HEK293 (cell line): ENCODE data around the gene CUL1.

Experiments
- HOXA7 ChIP-seq: sonication (generic); formaldehyde crosslinking; IDR thresholded peaks from 2 replicates; pipeline ENCODE4 v1.8.1; 2022; ENCODE audit warnings: missing genetic modification reagents, borderline replicate concordance
- ZNF169 ChIP-seq: fragments of 450-650 bp; formaldehyde crosslinking; IDR thresholded peaks from 2 replicates; pipeline ENCODE4 v1.5.1; 2016; ENCODE audit warnings: missing biosample characterization, missing genetic modification characterization
- ZNF239 ChIP-seq: fragments of 450-650 bp; formaldehyde crosslinking; IDR thresholded peaks from 2 replicates; pipeline ENCODE4 v1.5.1; 2016; ENCODE audit warnings: missing biosample characterization, missing genetic modification characterization
- ZNF274 ChIP-seq, 2 experiments: fragments of 200-500 bp in 1 of 2; fragments of 450-650 bp in 1 of 2; sonication (Bioruptor generic) in 1 of 2; formaldehyde crosslinking in 1 of 2; IDR thresholded peaks; 2 replicates each; pipeline versions ENCODE4 v1.5.1 to v1.6.1; 2014 to 2016; ENCODE audit warnings: borderline replicate concordance in 1 of 2, inconsistent platforms in 1 of 2, low read length in 1 of 2, missing biosample characterization in 1 of 2, missing genetic modification characterization in 1 of 2
- ZNF292 ChIP-seq: fragments of 450-650 bp; formaldehyde crosslinking; IDR thresholded peaks from 2 replicates; pipeline ENCODE4 v1.5.1; 2016; ENCODE audit warnings: low read depth, missing biosample characterization, missing genetic modification characterization, borderline replicate concordance
- ZNF324 ChIP-seq: fragments of 450-650 bp; formaldehyde crosslinking; IDR thresholded peaks from 2 replicates; pipeline ENCODE4 v1.5.1; 2016; ENCODE audit warnings: missing biosample characterization, missing genetic modification characterization
- ZNF792 ChIP-seq: fragments of 450-650 bp; formaldehyde crosslinking; IDR thresholded peaks from 2 replicates; pipeline ENCODE4 v1.5.1; 2016; ENCODE audit warnings: missing biosample characterization, missing genetic modification characterization
- TF ChIP-seq, protein P1 (sequence below): fragments of 450-650 bp; formaldehyde crosslinking; IDR thresholded peaks from 2 replicates; pipeline ENCODE4 v1.5.1; 2016; ENCODE audit warnings: missing biosample characterization, missing genetic modification characterization
- TF ChIP-seq, protein P2 (sequence below): fragments of 450-650 bp; formaldehyde crosslinking; IDR thresholded peaks from 2 replicates; pipeline ENCODE4 v1.5.1; 2016; ENCODE audit warnings: missing biosample characterization, missing genetic modification characterization

DNA sequence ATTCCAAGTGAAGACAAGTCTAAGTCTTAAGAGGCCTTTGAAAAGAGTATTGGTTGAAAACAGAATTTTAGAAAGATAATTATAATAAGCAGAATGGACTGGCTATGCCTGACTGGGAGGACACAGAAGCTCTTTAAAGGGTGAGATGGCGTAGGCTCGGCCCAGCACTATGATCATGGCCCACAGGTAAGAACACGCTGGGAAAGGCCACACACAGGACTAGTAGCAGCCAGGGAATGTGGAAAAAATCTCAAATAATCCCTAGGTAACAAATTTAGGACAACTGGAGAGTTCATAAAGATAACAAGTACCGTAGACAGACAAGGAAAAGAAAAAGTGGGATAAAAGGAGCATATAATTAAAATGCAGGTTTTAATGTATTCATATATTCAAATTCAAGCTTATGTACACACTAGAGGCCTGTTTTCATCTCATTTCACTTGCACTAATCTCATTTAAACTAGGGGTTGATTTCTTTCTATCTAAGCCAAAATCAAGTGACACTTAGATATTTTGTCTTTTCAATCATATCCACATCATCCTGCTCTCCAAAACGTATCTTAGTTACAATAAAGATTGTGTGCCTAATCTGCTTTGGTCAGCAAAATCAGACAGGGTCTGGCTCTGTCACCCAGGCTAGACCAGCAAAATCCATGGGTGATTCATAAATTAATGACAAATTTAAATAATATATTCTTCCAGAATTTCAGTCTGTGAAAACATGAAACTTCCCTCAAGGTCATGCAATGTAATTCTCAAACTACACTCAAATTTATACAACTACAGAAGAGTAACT, 132.4 kb downstream of the CUL1 start:
- TF ChIP-seq ZNF239 (tag by site-specific recombination) (no peak), ZNF274 (IDR thresholded peaks at IDR 0.05; ENCODE audit: low read length) (no peak), ZNF274 (tag by site-specific recombination; IDR thresholded peaks at IDR 0.05; ENCODE audit: borderline replicate concordance) (no peak), ZNF169 (no peak), HOXA7 (CRISPR knock-in tag) (no peak), ZNF324 (no peak), ZNF292 (tag by site-specific recombination) (no peak), ZNF792 (tag by site-specific recombination) (no peak)
- TF ChIP-seq, protein P1, sequence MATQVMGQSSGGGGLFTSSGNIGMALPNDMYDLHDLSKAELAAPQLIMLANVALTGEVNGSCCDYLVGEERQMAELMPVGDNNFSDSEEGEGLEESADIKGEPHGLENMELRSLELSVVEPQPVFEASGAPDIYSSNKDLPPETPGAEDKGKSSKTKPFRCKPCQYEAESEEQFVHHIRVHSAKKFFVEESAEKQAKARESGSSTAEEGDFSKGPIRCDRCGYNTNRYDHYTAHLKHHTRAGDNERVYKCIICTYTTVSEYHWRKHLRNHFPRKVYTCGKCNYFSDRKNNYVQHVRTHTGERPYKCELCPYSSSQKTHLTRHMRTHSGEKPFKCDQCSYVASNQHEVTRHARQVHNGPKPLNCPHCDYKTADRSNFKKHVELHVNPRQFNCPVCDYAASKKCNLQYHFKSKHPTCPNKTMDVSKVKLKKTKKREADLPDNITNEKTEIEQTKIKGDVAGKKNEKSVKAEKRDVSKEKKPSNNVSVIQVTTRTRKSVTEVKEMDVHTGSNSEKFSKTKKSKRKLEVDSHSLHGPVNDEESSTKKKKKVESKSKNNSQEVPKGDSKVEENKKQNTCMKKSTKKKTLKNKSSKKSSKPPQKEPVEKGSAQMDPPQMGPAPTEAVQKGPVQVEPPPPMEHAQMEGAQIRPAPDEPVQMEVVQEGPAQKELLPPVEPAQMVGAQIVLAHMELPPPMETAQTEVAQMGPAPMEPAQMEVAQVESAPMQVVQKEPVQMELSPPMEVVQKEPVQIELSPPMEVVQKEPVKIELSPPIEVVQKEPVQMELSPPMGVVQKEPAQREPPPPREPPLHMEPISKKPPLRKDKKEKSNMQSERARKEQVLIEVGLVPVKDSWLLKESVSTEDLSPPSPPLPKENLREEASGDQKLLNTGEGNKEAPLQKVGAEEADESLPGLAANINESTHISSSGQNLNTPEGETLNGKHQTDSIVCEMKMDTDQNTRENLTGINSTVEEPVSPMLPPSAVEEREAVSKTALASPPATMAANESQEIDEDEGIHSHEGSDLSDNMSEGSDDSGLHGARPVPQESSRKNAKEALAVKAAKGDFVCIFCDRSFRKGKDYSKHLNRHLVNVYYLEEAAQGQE (tag by site-specific recombination): no peak
- TF ChIP-seq, protein P2, sequence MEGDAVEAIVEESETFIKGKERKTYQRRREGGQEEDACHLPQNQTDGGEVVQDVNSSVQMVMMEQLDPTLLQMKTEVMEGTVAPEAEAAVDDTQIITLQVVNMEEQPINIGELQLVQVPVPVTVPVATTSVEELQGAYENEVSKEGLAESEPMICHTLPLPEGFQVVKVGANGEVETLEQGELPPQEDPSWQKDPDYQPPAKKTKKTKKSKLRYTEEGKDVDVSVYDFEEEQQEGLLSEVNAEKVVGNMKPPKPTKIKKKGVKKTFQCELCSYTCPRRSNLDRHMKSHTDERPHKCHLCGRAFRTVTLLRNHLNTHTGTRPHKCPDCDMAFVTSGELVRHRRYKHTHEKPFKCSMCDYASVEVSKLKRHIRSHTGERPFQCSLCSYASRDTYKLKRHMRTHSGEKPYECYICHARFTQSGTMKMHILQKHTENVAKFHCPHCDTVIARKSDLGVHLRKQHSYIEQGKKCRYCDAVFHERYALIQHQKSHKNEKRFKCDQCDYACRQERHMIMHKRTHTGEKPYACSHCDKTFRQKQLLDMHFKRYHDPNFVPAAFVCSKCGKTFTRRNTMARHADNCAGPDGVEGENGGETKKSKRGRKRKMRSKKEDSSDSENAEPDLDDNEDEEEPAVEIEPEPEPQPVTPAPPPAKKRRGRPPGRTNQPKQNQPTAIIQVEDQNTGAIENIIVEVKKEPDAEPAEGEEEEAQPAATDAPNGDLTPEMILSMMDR (tag by site-specific recombination): no peak
